ENCODE data around the gene EZR.

- TF ChIP-seq CTCF (conservative IDR thresholded peaks at IDR 0.05; ENCODE audit: low read length) = no peak
- TF ChIP-seq EZH2phosphoT487 (IDR thresholded peaks at IDR 0.05; ENCODE audit: borderline replicate concordance, low read depth, low read length) = no peak
Measured at GRCh38 chr6:158810155-158811095, 8.7 kb downstream of the EZR start.

All from OCI-LY7 (cell line).